Fibroblast of mammary gland (primary cell): Measurements from ENCODE around the gene MOCOS.
"Not testable (repeated sequence)": the region's sequence is repeated elsewhere in the genome, so short reads cannot be mapped to it uniquely, and the experiment has no call there.

Source experiments
- DNase-seq: peaks from one replicate; pipeline ENCODE4 v3.0.0-alpha.2; 2010; ENCODE audit warnings: low read depth
- H3K4me3 ChIP-seq: 2 replicates; pipeline ENCODE4 v1.5.1; 2011; ENCODE audit warnings: low read depth, mild to moderate bottlenecking, low read length, moderate library complexity; ENCODE audit not compliant: control insufficient read depth
- CTCF ChIP-seq: conservative IDR thresholded peaks from 2 replicates; pipeline ENCODE4 v1.5.1; 2011; ENCODE audit warnings: low read depth, low read length, inconsistent platforms; ENCODE audit not compliant: control insufficient read depth, insufficient read depth

The MOCOS gene

GRCh38 chr18:36211612-36212065 is 24.3 kb downstream of the MOCOS start:
- no peak for TF ChIP-seq CTCF
- DNase-seq = peak; percentile 86
- H3K4me3 ChIP-seq = no peak overlapping the region

- peak; percentile 30 for DNase-seq
- peak; percentile 28 for TF ChIP-seq CTCF
- H3K4me3 ChIP-seq = no peak overlapping the region
Measured at GRCh38 chr18:36212301-36213171, 25.2 kb downstream of the MOCOS start.

- no peak for TF ChIP-seq CTCF
- DNase-seq = no peak
- H3K4me3 ChIP-seq = no peak overlapping the region
Measured at GRCh38 chr18:36214811-36215210, 27.5 kb downstream of the MOCOS start.

GRCh38 chr18:36215577-36215976 is 28.3 kb downstream of the MOCOS start:
- TF ChIP-seq CTCF = no peak
- DNase-seq = no peak

GRCh38 chr18:36217348-36217747 is 30.1 kb downstream of the MOCOS start:
- no peak for TF ChIP-seq CTCF
- no peak for DNase-seq
- H3K4me3 ChIP-seq = no peak overlapping the region

More at GRCh38 chr18:36215577-36215976, 28.3 kb downstream of the MOCOS start:
- no peak overlapping the region for H3K4me3 ChIP-seq

- TF ChIP-seq CTCF = no peak
- H3K4me3 ChIP-seq = no peak overlapping the region
- no peak for DNase-seq
Measured at GRCh38 chr18:36229188-36229587, 41.9 kb downstream of the MOCOS start.

- DNase-seq, H3K4me3 ChIP-seq: not testable (repeated sequence)
Measured at GRCh38 chr18:36240510-36240909, 53.2 kb downstream of the MOCOS start.
